ENCODE results near the gene IL20RB. TPM values are rescaled to one million over a fixed set of nuclear protein-coding genes. Genes with fewer than 3 reads are reported as not detected.
A peak's percentile ranks its signal among the peaks of the same experiment; 100 is the strongest.

The IL20RB gene
- total RNA-seq, 4 donors from 2014 or later: 218 to 274 (median 257) TPM

- 55% methylated on average over 7 of the region's 7 CpGs for WGBS
- Histone ChIP-seq H3K36me3 (peaks cover 7% of the 10 kb centered on the region), H3K27me3 (no peaks in the 10 kb centered on the region), H3K9me3 (no peaks in the 10 kb centered on the region), H3K27ac (no peak overlapping the region), H3K4me3 (no peak overlapping the region), H3K4me1 (peaks cover 15% of the 10 kb centered on the region)
- TF ChIP-seq EP300 (IDR thresholded peaks at IDR 0.05): no peak
- no peak for TF ChIP-seq POLR2AphosphoS5 (IDR thresholded peaks at IDR 0.05)
- no peak for TF ChIP-seq POLR2A (IDR thresholded peaks at IDR 0.05)
- TF ChIP-seq CTCF (IDR thresholded peaks at IDR 0.05): no peak
- DNase-seq (ENCODE audit: low spot score in 2 of 2): no peak
These were observed 32.2 kb upstream of the IL20RB start for GRCh38 chr3:136925425-136926190.

DNA sequence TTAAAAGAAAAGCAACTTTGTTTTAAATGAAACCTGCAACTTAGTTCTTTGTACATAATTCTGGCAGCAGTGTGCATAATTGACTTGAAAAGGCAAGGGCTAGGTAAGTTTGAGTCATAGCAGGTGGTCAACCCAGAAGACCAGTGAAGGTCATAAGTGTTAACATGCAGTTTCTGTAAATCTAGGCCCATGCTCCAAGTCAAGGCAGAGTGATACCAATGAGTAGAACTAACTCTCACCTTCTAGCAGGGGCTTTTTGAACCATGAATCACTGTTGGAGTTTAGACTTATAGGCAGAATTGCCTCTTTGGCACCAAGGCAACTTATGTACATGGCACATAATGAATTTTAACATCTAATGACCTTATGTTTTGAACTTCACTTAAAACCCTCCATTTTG lies 29.5 kb upstream of the IL20RB start:
- Histone ChIP-seq H3K4me1 (peaks cover 38% of the 10 kb centered on the region), H3K27me3 (no peaks in the 10 kb centered on the region), H3K27ac (no peak overlapping the region), H3K4me3 (no peak overlapping the region), H3K36me3 (peaks cover 7% of the 10 kb centered on the region), H3K9me3 (no peaks in the 10 kb centered on the region)
- DNase-seq (ENCODE audit: low spot score in 2 of 2): no peak
- TF ChIP-seq POLR2AphosphoS5 (IDR thresholded peaks at IDR 0.05): no peak
- TF ChIP-seq CTCF (IDR thresholded peaks at IDR 0.05): no peak
- TF ChIP-seq POLR2A (IDR thresholded peaks at IDR 0.05): no peak
- no peak for TF ChIP-seq EP300 (IDR thresholded peaks at IDR 0.05)

- Histone ChIP-seq H3K27me3 (no peaks in the 10 kb centered on the region), H3K36me3 (peaks cover 17% of the 10 kb centered on the region), H3K4me3 (peak overlapping the region; percentile 42), H3K9me3 (no peaks in the 10 kb centered on the region), H3K4me1 (peaks cover 44% of the 10 kb centered on the region), H3K27ac (peak overlapping the region; percentile 53)
- DNase-seq (ENCODE audit: low spot score in 2 of 2): peak in 1 of 2 donors; percentile 75
- no peak for TF ChIP-seq CTCF (IDR thresholded peaks at IDR 0.05)
- no peak for TF ChIP-seq POLR2AphosphoS5 (IDR thresholded peaks at IDR 0.05)
- TF ChIP-seq EP300 (IDR thresholded peaks at IDR 0.05): no peak
- TF ChIP-seq POLR2A (IDR thresholded peaks at IDR 0.05): no peak
- 13% methylated on average over 4 of the region's 4 CpGs for WGBS
These were observed 27.7 kb upstream of the IL20RB start for GRCh38 chr3:136929977-136930670.

DNA sequence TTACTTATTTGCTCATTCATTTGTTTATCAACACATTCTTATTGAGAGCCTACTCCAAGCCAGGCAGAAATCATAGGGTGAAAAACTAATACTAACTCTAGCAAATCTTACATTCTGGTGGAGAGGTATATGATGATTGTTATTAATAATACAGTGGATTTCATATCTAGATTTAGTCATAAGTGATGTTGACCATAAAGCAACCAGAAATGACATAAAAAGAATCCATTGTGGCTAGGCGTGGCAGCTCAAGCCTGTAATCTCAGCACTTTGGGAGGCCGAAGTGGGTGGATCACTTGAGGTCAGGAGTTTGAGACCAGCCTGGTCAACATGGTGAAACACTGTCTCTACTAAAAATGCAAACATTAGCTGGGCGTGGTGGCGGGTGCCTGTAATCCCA lies 26.2 kb upstream of the IL20RB start:
- Histone ChIP-seq H3K36me3 (peaks cover 24% of the 10 kb centered on the region), H3K4me1 (peaks cover 50% of the 10 kb centered on the region), H3K9me3 (no peaks in the 10 kb centered on the region), H3K4me3 (peak overlapping the region; percentile 42), H3K27me3 (no peaks in the 10 kb centered on the region), H3K27ac (peak overlapping the region; percentile 34)
- no peak for DNase-seq (ENCODE audit: low spot score in 2 of 2)
- 89% methylated on average over 4 of the region's 4 CpGs for WGBS
- TF ChIP-seq EP300 (IDR thresholded peaks at IDR 0.05) (no peak), POLR2AphosphoS5 (IDR thresholded peaks at IDR 0.05) (no peak), CTCF (IDR thresholded peaks at IDR 0.05) (no peak), POLR2A (IDR thresholded peaks at IDR 0.05) (no peak)

- TF ChIP-seq POLR2A (IDR thresholded peaks at IDR 0.05): no peak
- TF ChIP-seq CTCF (IDR thresholded peaks at IDR 0.05): no peak
- TF ChIP-seq EP300 (IDR thresholded peaks at IDR 0.05): no peak
- TF ChIP-seq POLR2AphosphoS5 (IDR thresholded peaks at IDR 0.05): no peak
- Histone ChIP-seq H3K27me3 (no peaks in the 10 kb centered on the region), H3K36me3 (peaks cover 24% of the 10 kb centered on the region), H3K4me1 (peaks cover 50% of the 10 kb centered on the region), H3K27ac (peak overlapping the region; percentile 68), H3K9me3 (no peaks in the 10 kb centered on the region), H3K4me3 (peak overlapping the region; percentile 42)
- WGBS: 53% methylated on average over 1 of the region's 1 CpG
- DNase-seq (ENCODE audit: low spot score in 2 of 2): no peak
These were observed 25.3 kb upstream of the IL20RB start for GRCh38 chr3:136932523-136932922.
